HepG2 (cell line): ENCODE results near the gene TESK1. TPM values are rescaled to one million over a fixed set of nuclear protein-coding genes. Genes with fewer than 3 reads are reported as not detected.

Experiments used
- ISX ChIP-seq: sonication (generic); formaldehyde crosslinking; conservative IDR thresholded peaks from 2 replicates; pipeline ENCODE4 v1.5.0; 2020; ENCODE audit warnings: missing genetic modification reagents
- NCOA5 ChIP-seq: sonication (generic); formaldehyde crosslinking; IDR thresholded peaks from 2 replicates; pipeline ENCODE4 v1.4.0; 2020; ENCODE audit warnings: missing genetic modification reagents
- NFE2L1 ChIP-seq: sonication (generic); formaldehyde crosslinking; IDR thresholded peaks from 2 replicates; pipeline ENCODE4 v1.4.0; 2020; ENCODE audit warnings: missing genetic modification reagents, mild to moderate bottlenecking, borderline replicate concordance
- RFX5 ChIP-seq: IDR thresholded peaks from 2 replicates; pipeline ENCODE4 v1.6.1; 2011; ENCODE audit warnings: low read depth, low read length, improper control_type of control experiment
- YEATS4 ChIP-seq: sonication (generic); formaldehyde crosslinking; IDR thresholded peaks from 2 replicates; pipeline ENCODE4 v1.4.0; 2020; ENCODE audit warnings: missing genetic modification reagents, borderline replicate concordance
- ZFP41 ChIP-seq: sonication (generic); formaldehyde crosslinking; IDR thresholded peaks from 2 replicates; pipeline ENCODE4 v1.4.0; 2020; ENCODE audit warnings: mild to moderate bottlenecking, missing genetic modification reagents, borderline replicate concordance
- ZNF121 ChIP-seq: sonication (generic); formaldehyde crosslinking; IDR thresholded peaks from 2 replicates; pipeline ENCODE4 v1.5.0; 2020; ENCODE audit warnings: mild to moderate bottlenecking, missing genetic modification reagents
- ZNF263 ChIP-seq: sonication (generic); formaldehyde crosslinking; IDR thresholded peaks from 2 replicates; pipeline ENCODE4 v1.4.0; 2020; ENCODE audit warnings: missing genetic modification reagents
- ZNF781 ChIP-seq: sonication (generic); formaldehyde crosslinking; IDR thresholded peaks from 2 replicates; pipeline ENCODE4 v1.5.1; 2020; ENCODE audit warnings: borderline replicate concordance, mild to moderate bottlenecking, missing genetic modification reagents; ENCODE audit errors: not compliant biosample characterization
- polyA plus RNA-seq, 8 experiments: library from polyadenylated mRNA; depleted of rRNA in 3 of 8; stranded (reverse) in 7 of 8; unstranded in 1 of 8; fragments of >200 nt; fragmentation: Illumina TruSeq in 4 of 8; extraction: Trizol in 4 of 8; gene quantifications; 2 replicates each; pipeline versions ENCODE4 v1.2.1 to v1.2.3, GENCODE V29; 2011 to 2016; ENCODE audit warnings: low read depth in 4 of 8, missing spikeins in 1 of 8, mixed read lengths in 1 of 8; ENCODE audit not compliant: insufficient read depth in 1 of 8
- total RNA-seq, 5 experiments: library from RNA; depleted of rRNA; stranded (reverse); fragments of >200 nt; fragmentation: Illumina TruSeq; extraction: Trizol; gene quantifications; 2 replicates each; pipeline ENCODE4 v1.2.3, GENCODE V29; 2016; ENCODE audit warnings: low read depth in 1 of 5
- TF ChIP-seq, protein P1 (sequence below): sonication (generic); formaldehyde crosslinking; IDR thresholded peaks from 2 replicates; pipeline ENCODE4 v1.4.0; 2020; ENCODE audit warnings: missing genetic modification reagents, borderline replicate concordance
- TF ChIP-seq, protein P2 (sequence below): sonication (generic); formaldehyde crosslinking; IDR thresholded peaks from 2 replicates; pipeline ENCODE4 v1.4.0; 2020; ENCODE audit warnings: mild to moderate bottlenecking, missing genetic modification reagents
- TF ChIP-seq, protein P3 (sequence below): IDR thresholded peaks from 2 replicates; pipeline ENCODE4 v1.6.1; 2016; ENCODE audit warnings: missing compliant biosample characterization, missing genetic modification reagents, borderline replicate concordance
- TF ChIP-seq, protein P4 (sequence below): sonication (generic); formaldehyde crosslinking; IDR thresholded peaks from 2 replicates; pipeline ENCODE4 v1.4.0; 2020; ENCODE audit warnings: missing genetic modification reagents

TESK1 gene
- total and polyA plus RNA-seq, 2 of the 13 experiments (the other 11 are each of a cell fraction or from before 2014, with no cell fraction given) = 7.3 to 13.6 TPM

DNA sequence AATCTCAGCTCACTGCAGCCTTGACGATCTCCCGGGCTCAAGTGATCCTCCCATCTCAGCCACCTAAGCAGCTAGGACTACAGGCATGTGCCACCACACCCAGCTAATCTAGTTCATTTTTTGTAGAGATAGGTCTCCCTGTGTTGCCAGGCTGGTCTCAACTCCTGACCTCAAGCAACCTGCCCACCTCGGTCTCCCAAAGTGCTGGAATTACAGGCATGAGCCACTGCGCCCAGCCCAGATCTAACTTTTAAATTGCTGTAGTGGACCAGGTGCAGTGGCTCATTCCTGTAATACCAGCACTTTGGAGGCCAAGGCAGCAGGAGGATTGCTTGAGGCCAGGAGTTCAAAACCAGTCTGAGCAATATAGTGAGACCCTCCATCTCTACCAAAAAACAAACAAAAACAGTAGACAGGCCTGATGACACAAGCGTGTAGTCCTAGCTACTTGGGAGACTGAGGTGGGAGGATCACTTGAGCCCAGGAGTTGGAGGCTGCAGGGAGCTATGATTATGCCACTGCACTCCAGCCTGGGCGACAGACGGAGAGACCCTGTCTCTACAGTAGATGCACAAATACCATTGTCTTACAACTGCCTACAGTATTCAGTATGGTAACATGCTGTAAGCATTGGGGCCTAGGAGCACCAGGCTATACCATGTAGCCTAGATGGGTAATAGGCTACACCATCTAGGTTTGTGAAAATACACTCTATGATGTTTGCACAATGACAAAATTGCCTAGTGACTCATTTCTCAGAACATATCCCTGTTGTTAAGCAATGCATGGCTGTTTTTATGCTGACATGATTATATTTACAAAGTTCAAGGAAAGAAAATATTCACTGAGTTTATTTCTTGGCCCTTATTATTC lies 47.1 kb downstream of the TESK1 start (continued):
- TF ChIP-seq NCOA5 (CRISPR knock-in tag) = no peak
- TF ChIP-seq ZNF781 (CRISPR knock-in tag) = no peak
- TF ChIP-seq, protein P1, sequence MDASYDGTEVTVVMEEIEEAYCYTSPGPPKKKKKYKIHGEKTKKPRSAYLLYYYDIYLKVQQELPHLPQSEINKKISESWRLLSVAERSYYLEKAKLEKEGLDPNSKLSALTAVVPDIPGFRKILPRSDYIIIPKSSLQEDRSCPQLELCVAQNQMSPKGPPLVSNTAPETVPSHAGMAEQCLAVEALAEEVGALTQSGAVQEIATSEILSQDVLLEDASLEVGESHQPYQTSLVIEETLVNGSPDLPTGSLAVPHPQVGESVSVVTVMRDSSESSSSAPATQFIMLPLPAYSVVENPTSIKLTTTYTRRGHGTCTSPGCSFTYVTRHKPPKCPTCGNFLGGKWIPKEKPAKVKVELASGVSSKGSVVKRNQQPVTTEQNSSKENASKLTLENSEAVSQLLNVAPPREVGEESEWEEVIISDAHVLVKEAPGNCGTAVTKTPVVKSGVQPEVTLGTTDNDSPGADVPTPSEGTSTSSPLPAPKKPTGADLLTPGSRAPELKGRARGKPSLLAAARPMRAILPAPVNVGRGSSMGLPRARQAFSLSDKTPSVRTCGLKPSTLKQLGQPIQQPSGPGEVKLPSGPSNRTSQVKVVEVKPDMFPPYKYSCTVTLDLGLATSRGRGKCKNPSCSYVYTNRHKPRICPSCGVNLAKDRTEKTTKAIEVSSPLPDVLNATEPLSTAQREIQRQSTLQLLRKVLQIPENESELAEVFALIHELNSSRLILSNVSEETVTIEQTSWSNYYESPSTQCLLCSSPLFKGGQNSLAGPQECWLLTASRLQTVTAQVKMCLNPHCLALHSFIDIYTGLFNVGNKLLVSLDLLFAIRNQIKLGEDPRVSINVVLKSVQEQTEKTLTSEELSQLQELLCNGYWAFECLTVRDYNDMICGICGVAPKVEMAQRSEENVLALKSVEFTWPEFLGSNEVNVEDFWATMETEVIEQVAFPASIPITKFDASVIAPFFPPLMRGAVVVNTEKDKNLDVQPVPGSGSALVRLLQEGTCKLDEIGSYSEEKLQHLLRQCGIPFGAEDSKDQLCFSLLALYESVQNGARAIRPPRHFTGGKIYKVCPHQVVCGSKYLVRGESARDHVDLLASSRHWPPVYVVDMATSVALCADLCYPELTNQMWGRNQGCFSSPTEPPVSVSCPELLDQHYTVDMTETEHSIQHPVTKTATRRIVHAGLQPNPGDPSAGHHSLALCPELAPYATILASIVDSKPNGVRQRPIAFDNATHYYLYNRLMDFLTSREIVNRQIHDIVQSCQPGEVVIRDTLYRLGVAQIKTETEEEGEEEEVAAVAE (CRISPR knock-in tag) = no peak
- TF ChIP-seq ISX (CRISPR knock-in tag) = no peak
- no peak for TF ChIP-seq ZFP41 (CRISPR knock-in tag)
- TF ChIP-seq RFX5 = 0 out of 2 replicates have a peak, but pooled peaks have one; percentile 40
- TF ChIP-seq NFE2L1 (CRISPR knock-in tag) = no peak
- 0 out of 2 replicates have a peak, but pooled peaks have one; percentile 12 for TF ChIP-seq ZNF121
- TF ChIP-seq ZNF263 = no peak
- TF ChIP-seq, protein P2, sequence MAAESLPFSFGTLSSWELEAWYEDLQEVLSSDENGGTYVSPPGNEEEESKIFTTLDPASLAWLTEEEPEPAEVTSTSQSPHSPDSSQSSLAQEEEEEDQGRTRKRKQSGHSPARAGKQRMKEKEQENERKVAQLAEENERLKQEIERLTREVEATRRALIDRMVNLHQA = no peak
- TF ChIP-seq, protein P3, sequence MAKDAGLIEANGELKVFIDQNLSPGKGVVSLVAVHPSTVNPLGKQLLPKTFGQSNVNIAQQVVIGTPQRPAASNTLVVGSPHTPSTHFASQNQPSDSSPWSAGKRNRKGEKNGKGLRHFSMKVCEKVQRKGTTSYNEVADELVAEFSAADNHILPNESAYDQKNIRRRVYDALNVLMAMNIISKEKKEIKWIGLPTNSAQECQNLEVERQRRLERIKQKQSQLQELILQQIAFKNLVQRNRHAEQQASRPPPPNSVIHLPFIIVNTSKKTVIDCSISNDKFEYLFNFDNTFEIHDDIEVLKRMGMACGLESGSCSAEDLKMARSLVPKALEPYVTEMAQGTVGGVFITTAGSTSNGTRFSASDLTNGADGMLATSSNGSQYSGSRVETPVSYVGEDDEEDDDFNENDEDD (CRISPR knock-in tag) = no peak
- no peak for TF ChIP-seq YEATS4
- TF ChIP-seq, protein P4, sequence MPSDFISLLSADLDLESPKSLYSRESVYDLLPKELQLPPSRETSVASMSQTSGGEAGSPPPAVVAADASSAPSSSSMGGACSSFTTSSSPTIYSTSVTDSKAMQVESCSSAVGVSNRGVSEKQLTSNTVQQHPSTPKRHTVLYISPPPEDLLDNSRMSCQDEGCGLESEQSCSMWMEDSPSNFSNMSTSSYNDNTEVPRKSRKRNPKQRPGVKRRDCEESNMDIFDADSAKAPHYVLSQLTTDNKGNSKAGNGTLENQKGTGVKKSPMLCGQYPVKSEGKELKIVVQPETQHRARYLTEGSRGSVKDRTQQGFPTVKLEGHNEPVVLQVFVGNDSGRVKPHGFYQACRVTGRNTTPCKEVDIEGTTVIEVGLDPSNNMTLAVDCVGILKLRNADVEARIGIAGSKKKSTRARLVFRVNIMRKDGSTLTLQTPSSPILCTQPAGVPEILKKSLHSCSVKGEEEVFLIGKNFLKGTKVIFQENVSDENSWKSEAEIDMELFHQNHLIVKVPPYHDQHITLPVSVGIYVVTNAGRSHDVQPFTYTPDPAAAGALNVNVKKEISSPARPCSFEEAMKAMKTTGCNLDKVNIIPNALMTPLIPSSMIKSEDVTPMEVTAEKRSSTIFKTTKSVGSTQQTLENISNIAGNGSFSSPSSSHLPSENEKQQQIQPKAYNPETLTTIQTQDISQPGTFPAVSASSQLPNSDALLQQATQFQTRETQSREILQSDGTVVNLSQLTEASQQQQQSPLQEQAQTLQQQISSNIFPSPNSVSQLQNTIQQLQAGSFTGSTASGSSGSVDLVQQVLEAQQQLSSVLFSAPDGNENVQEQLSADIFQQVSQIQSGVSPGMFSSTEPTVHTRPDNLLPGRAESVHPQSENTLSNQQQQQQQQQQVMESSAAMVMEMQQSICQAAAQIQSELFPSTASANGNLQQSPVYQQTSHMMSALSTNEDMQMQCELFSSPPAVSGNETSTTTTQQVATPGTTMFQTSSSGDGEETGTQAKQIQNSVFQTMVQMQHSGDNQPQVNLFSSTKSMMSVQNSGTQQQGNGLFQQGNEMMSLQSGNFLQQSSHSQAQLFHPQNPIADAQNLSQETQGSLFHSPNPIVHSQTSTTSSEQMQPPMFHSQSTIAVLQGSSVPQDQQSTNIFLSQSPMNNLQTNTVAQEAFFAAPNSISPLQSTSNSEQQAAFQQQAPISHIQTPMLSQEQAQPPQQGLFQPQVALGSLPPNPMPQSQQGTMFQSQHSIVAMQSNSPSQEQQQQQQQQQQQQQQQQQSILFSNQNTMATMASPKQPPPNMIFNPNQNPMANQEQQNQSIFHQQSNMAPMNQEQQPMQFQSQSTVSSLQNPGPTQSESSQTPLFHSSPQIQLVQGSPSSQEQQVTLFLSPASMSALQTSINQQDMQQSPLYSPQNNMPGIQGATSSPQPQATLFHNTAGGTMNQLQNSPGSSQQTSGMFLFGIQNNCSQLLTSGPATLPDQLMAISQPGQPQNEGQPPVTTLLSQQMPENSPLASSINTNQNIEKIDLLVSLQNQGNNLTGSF = no peak
